ENCODE data around the gene H1-8.

GRCh38 chr3:129579991-129580390 is 37.0 kb downstream of the H1-8 start:
- no peak for TF ChIP-seq POLR2A (IDR thresholded peaks at IDR 0.05)
- TF ChIP-seq CTCF (IDR thresholded peaks at IDR 0.05), result no peak
